OCI-LY3 (cell line): ENCODE measurements around the gene PCDHGA12.
A peak's percentile ranks its signal among the peaks of the same experiment; 100 is the strongest.

Source experiments
- CTCF ChIP-seq: fragments of 200-600, 300-600 bp; sonication (generic); IDR thresholded peaks from 2 replicates; pipeline ENCODE4 v1.5.1; 2014; ENCODE audit warnings: antibody characterized with exemption, low read length, low read depth
- EZH2phosphoT487 ChIP-seq: fragments of 200-600 bp; shearing (Covaris generic); IDR thresholded peaks from 2 replicates; pipeline ENCODE4 v1.6.1; 2018; ENCODE audit warnings: antibody characterized with exemption, mixed run types, low read depth

- TF ChIP-seq CTCF (peak; percentile 66), EZH2phosphoT487 (no peak)
Observed at GRCh38 chr5:141412854-141413539, 17.3 kb upstream of the PCDHGA12 start, which contains the start of gene PCDHGA10.
